MCF 10A (cell line): ENCODE measurements around the gene SHKBP1. TPM values are rescaled to one million over a fixed set of nuclear protein-coding genes. Genes with fewer than 3 reads are reported as not detected.

Experiments
- Bru-seq: library from RNA; stranded (reverse); fragments of 400-500 nt; gene quantifications from one replicate; lab custom pipeline; 2021; lab: Mats Ljungman, UMichigan
- BruChase-seq, 2 experiments: library from RNA; stranded (reverse); fragments of 400-500 nt; gene quantifications; one replicate each; lab custom pipeline; 2021; lab: Mats Ljungman, UMichigan
- BruUV-seq: library from RNA; stranded (reverse); fragments of 400-500 nt; replicated peaks from 2 replicates; lab custom pipeline; 2021; lab: Mats Ljungman, UMichigan
- CTCF ChIA-PET: fragments of 300-600 bp; sonication (Branson Sonifier 250); formaldehyde crosslinking; extraction: SDS; loops from one replicate; lab custom pipeline; 2021; ENCODE audit warnings: antibody characterized with exemption, inconsistent platforms; lab: Yijun Ruan, JAX
- POLR2A ChIA-PET: fragments of 300-600, 350-650 bp; sonication (Branson Sonifier 250); formaldehyde crosslinking; extraction: SDS; loops from one replicate; lab custom pipeline; 2020; ENCODE audit warnings: antibody characterized with exemption, inconsistent platforms; lab: Yijun Ruan, JAX
- DNase-seq: peaks from one replicate; pipeline ENCODE4 v3.0.0-alpha.2; 2018; ENCODE audit not compliant: unreplicated experiment
- H3K27ac Mint-ChIP-seq: one replicate; pipeline ENCODE4 v1.8.0; 2022; ENCODE audit warnings: mild to moderate bottlenecking, low read depth, mixed read lengths; ENCODE audit not compliant: unreplicated experiment
- H3K27me3 Mint-ChIP-seq: one replicate; pipeline ENCODE4 v1.8.0; 2022; ENCODE audit warnings: mixed read lengths; ENCODE audit not compliant: insufficient read depth, unreplicated experiment
- H3K36me3 Mint-ChIP-seq: one replicate; pipeline ENCODE4 v1.8.0; 2022; ENCODE audit warnings: mild to moderate bottlenecking, moderate library complexity, mixed read lengths; ENCODE audit not compliant: insufficient read depth, unreplicated experiment
- H3K4me1 Mint-ChIP-seq: one replicate; pipeline ENCODE4 v1.8.0; 2022; ENCODE audit warnings: mixed read lengths; ENCODE audit not compliant: insufficient read depth, unreplicated experiment
- H3K4me3 Mint-ChIP-seq: one replicate; pipeline ENCODE4 v1.8.0; 2022; ENCODE audit warnings: mild to moderate bottlenecking, moderate library complexity, mixed read lengths; ENCODE audit not compliant: unreplicated experiment
- H3K9me3 Mint-ChIP-seq: one replicate; pipeline ENCODE4 v1.8.0; 2022; ENCODE audit warnings: mixed read lengths; ENCODE audit not compliant: unreplicated experiment
- intact Hi-C: fragments of 100-400 bp; cut with micrococcal nuclease; formaldehyde crosslinking; loops from 2 replicates; pipeline ENCODE4 v1.14.1; 2022
- long read RNA-seq: library from polyadenylated mRNA; stranded (forward); transcript quantifications from one replicate; pipeline ENCODE4 v2.0.0, GENCODE V29; 2022
- total RNA-seq: library from RNA; stranded (reverse); gene quantifications from 2 replicates; pipeline ENCODE4 v1.2.3, GENCODE V29; 2022
- TF ChIP-seq, protein P1 (sequence below): fragments of 200-600 bp; IDR thresholded peaks from one replicate; pipeline ENCODE4 v1.8.0; 2022; ENCODE audit warnings: antibody characterized with exemption, mild to moderate bottlenecking; ENCODE audit not compliant: unreplicated experiment

Gene SHKBP1, protein sequence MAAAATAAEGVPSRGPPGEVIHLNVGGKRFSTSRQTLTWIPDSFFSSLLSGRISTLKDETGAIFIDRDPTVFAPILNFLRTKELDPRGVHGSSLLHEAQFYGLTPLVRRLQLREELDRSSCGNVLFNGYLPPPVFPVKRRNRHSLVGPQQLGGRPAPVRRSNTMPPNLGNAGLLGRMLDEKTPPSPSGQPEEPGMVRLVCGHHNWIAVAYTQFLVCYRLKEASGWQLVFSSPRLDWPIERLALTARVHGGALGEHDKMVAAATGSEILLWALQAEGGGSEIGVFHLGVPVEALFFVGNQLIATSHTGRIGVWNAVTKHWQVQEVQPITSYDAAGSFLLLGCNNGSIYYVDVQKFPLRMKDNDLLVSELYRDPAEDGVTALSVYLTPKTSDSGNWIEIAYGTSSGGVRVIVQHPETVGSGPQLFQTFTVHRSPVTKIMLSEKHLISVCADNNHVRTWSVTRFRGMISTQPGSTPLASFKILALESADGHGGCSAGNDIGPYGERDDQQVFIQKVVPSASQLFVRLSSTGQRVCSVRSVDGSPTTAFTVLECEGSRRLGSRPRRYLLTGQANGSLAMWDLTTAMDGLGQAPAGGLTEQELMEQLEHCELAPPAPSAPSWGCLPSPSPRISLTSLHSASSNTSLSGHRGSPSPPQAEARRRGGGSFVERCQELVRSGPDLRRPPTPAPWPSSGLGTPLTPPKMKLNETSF
- 41.5 and 44.0 TPM in 2 replicates for total RNA-seq
- Bru-seq, nascent RNA: percentile 50 among the genes with signal in this experiment
- percentile 64 among the genes with signal in this experiment for BruChase-seq, experiment 1, labeled RNA remaining after a 6-hour chase
- BruChase-seq, experiment 2, labeled RNA remaining after a 2-hour chase: percentile 51 among the genes with signal in this experiment
- long read RNA-seq, transcript SHKBP1-201 (18 exons, 2,363 nt): major isoform, 92 of 131 reads
- long read RNA-seq, partial matches to known transcripts: 18 of 131 reads
- long read RNA-seq, other reads (novel, unspliced or antisense): 21 of 131 reads

DNA sequence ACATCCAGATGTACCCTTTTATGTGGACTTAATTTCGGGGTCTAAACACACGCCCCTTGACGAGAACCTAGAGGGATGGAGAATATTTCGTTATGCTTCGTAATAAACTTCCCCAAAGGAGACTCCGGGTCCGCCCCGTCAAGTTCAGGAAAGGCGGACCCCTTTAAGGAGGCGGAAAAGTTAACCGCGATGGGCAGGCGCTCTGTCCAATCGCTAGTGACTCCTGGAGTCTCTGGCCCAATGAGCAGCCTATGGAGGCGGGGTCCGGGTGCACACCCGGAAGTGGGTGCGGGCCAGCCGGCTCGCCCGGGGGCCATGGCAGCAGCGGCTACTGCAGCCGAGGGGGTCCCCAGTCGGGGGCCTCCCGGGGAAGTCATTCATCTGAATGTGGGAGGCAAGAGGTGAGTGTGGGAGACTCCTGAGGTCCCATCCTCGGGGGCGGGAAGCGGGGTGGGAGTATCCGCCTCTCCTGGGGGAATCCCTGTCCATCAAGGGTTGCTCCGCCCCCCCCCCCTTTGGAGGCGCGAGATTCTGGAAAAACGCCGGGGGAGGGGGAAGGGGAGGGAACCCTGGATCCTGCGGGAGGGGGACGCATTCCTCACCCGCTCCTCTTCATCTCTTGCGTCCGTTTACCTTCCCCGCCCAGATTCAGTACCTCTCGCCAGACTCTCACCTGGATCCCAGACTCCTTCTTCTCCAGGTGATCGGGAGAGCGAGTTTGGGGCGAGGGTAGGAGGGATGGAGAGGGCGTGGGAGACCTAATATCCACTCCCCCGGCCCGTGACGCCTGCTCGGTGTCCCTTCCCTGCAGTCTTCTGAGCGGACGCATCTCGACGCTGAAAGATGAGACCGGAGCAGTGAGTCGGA lies at the start of gene SHKBP1:
SHKBP1 (plus strand) TSS at position 289 of the 867 bp plus-strand sequence; CDS start at position 316, 27 bp downstream.
- H3K9me3 Mint-ChIP-seq: no peaks in the 10 kb centered on the region
- POLR2A ChIA-PET: no interaction called here
- TF ChIP-seq, protein P1, sequence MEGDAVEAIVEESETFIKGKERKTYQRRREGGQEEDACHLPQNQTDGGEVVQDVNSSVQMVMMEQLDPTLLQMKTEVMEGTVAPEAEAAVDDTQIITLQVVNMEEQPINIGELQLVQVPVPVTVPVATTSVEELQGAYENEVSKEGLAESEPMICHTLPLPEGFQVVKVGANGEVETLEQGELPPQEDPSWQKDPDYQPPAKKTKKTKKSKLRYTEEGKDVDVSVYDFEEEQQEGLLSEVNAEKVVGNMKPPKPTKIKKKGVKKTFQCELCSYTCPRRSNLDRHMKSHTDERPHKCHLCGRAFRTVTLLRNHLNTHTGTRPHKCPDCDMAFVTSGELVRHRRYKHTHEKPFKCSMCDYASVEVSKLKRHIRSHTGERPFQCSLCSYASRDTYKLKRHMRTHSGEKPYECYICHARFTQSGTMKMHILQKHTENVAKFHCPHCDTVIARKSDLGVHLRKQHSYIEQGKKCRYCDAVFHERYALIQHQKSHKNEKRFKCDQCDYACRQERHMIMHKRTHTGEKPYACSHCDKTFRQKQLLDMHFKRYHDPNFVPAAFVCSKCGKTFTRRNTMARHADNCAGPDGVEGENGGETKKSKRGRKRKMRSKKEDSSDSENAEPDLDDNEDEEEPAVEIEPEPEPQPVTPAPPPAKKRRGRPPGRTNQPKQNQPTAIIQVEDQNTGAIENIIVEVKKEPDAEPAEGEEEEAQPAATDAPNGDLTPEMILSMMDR: no peak
- CTCF ChIA-PET: interaction anchor here (0.6 to 1.4 kb wide), 3 partner anchors 46 to 58 kb away, joined by 3 to 4 read pairs (median 3); no protein-coding TSS in a partner anchor
- no TSS peak for BruUV-seq
- peak within 1 kb of the TSS; percentile 83 for H3K4me3 Mint-ChIP-seq
- intact Hi-C loops: no loop called here
- H3K36me3 Mint-ChIP-seq: peaks cover 16% of the 10 kb centered on the region
- H3K27me3 Mint-ChIP-seq: no peaks in the 10 kb centered on the region
- H3K27ac Mint-ChIP-seq: peak within 1 kb of the TSS; percentile 49
- peaks cover 11% of the 10 kb centered on the region for H3K4me1 Mint-ChIP-seq
- DNase-seq: peak; percentile 96

DNA sequence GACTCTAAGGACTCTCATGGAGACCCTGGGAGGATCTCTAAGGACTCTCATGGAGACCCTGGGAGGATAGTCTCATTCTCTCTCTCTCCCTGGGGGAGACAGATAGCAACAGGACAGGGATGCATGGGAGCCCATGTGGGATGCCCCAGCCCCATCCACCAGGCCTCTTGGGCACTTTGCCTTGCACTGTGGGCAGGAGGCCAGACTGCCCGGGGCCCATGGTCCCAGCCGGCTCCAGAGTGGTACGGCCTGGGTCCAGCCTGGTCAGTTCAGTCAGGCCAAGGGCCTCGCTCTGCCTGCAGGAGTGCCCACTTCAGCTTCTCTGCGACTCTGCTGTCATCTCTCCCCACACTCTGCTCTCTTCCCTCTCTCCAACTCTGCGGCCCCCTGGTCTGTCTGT lies 48.6 kb upstream of the SHKBP1 start:
- ChIA-PET CTCF (interaction anchor here (0.7 kb wide), 2 partner anchors 13 to 93 kb away, joined by 3 to 4 read pairs; no protein-coding TSS in a partner anchor), POLR2A (no interaction called here)
- H3K36me3 Mint-ChIP-seq: no peaks in the 10 kb centered on the region
- TF ChIP-seq, protein P1: no peak
- no TSS peak for BruUV-seq
- no peak overlapping the region for H3K4me3 Mint-ChIP-seq
- H3K27me3 Mint-ChIP-seq: no peaks in the 10 kb centered on the region
- no peak for DNase-seq
- intact Hi-C loops: loop anchor here (2.0 to 10.0 kb wide), 2 partner anchors 107 to 383 kb away; no protein-coding TSS in a partner anchor
- no peaks in the 10 kb centered on the region for H3K9me3 Mint-ChIP-seq
- peaks cover 14% of the 10 kb centered on the region for H3K4me1 Mint-ChIP-seq
- H3K27ac Mint-ChIP-seq: no peak overlapping the region

DNA sequence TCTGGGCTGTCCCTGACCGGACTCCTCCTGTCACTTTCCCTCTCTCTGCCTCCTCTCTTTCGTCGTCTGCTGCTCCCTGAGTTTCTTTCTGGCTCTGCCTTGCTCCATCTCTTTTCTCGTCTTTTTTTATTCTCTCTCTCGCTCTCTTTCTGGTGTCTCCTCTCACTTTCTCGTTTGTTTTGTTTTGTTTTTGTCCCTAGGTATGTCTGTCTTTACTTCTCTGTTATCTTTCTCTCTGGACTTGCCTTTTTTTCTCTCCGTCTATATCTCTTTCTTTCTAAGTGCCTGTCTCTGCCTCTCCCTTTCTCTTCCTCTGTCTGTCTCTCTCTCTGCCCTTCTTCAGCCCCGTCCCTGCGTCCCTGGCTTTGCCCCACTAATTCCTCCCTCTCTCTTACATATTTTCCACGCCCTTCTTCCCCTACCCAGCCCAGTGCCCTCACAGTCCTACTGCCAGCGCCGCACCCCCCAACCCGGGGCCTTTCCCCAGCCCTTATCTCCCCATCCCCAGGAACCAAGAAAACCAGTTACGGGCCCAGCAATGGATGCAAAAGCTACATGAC lies 48.1 kb upstream of the SHKBP1 start:
- Mint-ChIP-seq H3K27ac (no peak overlapping the region), H3K36me3 (no peaks in the 10 kb centered on the region), H3K9me3 (peaks cover 4% of the 10 kb centered on the region), H3K27me3 (no peaks in the 10 kb centered on the region), H3K4me1 (peaks cover 14% of the 10 kb centered on the region), H3K4me3 (no peak overlapping the region)
- no TSS peak for BruUV-seq
- intact Hi-C loops: loop anchor here (1.0 to 10.0 kb wide), 3 partner anchors 70 to 384 kb away; no protein-coding TSS in a partner anchor
- no peak for DNase-seq
- TF ChIP-seq, protein P1: no peak
- CTCF ChIA-PET: interaction anchor here (0.6 to 1.8 kb wide), 9 partner anchors 10 to 223 kb away, joined by 3 to 5 read pairs (median 4); partner anchors contain the start of gene SERTAD1
- POLR2A ChIA-PET: no interaction called here
